Tibial nerve (tissue), 4 donors: ENCODE results near the gene KISS1. TPM values are rescaled to one million over a fixed set of nuclear protein-coding genes. Genes with fewer than 3 reads are reported as not detected.

Source experiments
- DNase-seq, 2 donors: peaks; one replicate each; pipeline ENCODE4 v3.0.0-alpha.2; 2019; ENCODE audit warnings: low spot score in 2 of 2
- H3K27ac ChIP-seq, 4 donors: fragments of 200-600 bp; sonication (generic) in 3 of 4; one replicate each; pipeline ENCODE4 v1.5.1; 2017 to 2019; ENCODE audit warnings: mild to moderate bottlenecking in 1 of 4
- H3K27me3 ChIP-seq, 2 donors: fragments of 200-600 bp; sonication (generic) in 1 of 2; one replicate each; pipeline versions ENCODE4 v1.5.1 to v1.6.0; 2017 to 2019
- H3K36me3 ChIP-seq, 3 donors: fragments of 200-600 bp; sonication (generic); one replicate each; pipeline ENCODE4 v1.5.1; 2018 to 2019
- H3K4me1 ChIP-seq, 4 donors: fragments of 200-600 bp; sonication (generic) in 3 of 4; one replicate each; pipeline ENCODE4 v1.5.1; 2017 to 2019
- H3K4me3 ChIP-seq, 4 donors: fragments of 200-600 bp; sonication (generic) in 3 of 4; one replicate each; pipeline ENCODE4 v1.5.1; 2017 to 2019; ENCODE audit warnings: mild to moderate bottlenecking in 1 of 4, moderate library complexity in 1 of 4
- H3K9me3 ChIP-seq, 4 donors: fragments of 200-600 bp; sonication (generic) in 3 of 4; one replicate each; pipeline ENCODE4 v1.5.1; 2017 to 2019
- CTCF ChIP-seq, 5 experiments: fragments of 200-600 bp in 3 of 5; fragments of 450-650 bp in 2 of 5; sonication (generic) in 3 of 5; IDR thresholded peaks; one replicate each; pipeline ENCODE4 v1.5.1; 2016 to 2019; ENCODE audit warnings: antibody characterized with exemption in 5 of 5, mild to moderate bottlenecking in 3 of 5, moderate library complexity in 2 of 5
- EP300 ChIP-seq, 2 donors: sonication (generic); formaldehyde crosslinking; IDR thresholded peaks; one replicate each; pipeline ENCODE4 v1.6.1; 2017; ENCODE audit warnings: antibody characterized with exemption in 2 of 2, mild to moderate bottlenecking in 1 of 2
- POLR2A ChIP-seq, 2 donors: fragments of 450-650 bp; IDR thresholded peaks; one replicate each; pipeline ENCODE4 v1.6.1; 2017; ENCODE audit warnings: antibody characterized with exemption in 2 of 2, mild to moderate bottlenecking in 2 of 2, moderate library complexity in 2 of 2
- WGBS, 2 donors: methylation state at CpG; one replicate each; pipeline ENCODE4 v1.1.5; 2018; 5-methylcytosine and 5-hydroxymethylcytosine counted together
- total RNA-seq, 4 donors: library from RNA; depleted of rRNA; stranded (reverse); fragments of >200 nt; gene quantifications; one replicate each; pipeline ENCODE4 v1.1.0, GENCODE V29; 2016

KISS1 gene
- total RNA-seq, 4 donors from 2014 or later, result not detected

- Histone ChIP-seq H3K36me3 (peaks cover 0 to 8% (median 0%) of the 10 kb centered on the region in 3 donors), H3K4me3 (no peak overlapping the region), H3K27me3 (no peaks in the 10 kb centered on the region), H3K9me3 (no peaks in the 10 kb centered on the region), H3K4me1 (no peaks in the 10 kb centered on the region), H3K27ac (no peak overlapping the region)
- TF ChIP-seq CTCF (IDR thresholded peaks at IDR 0.05) (no peak), POLR2A (IDR thresholded peaks at IDR 0.05) (no peak), EP300 (IDR thresholded peaks at IDR 0.05) (no peak)
- DNase-seq, result no peak
These were observed 36.2 kb upstream of the KISS1 start for GRCh38 chr1:204232526-204232925.

- 94 to 95% methylated on average over 14 of the region's 14 CpGs for WGBS, 2 donors
- no peak for DNase-seq
- TF ChIP-seq CTCF (IDR thresholded peaks at IDR 0.05) (no peak), EP300 (IDR thresholded peaks at IDR 0.05) (no peak), POLR2A (IDR thresholded peaks at IDR 0.05) (no peak)
- Histone ChIP-seq H3K27me3 (no peaks in the 10 kb centered on the region), H3K36me3 (peaks cover 0 to 8% (median 0%) of the 10 kb centered on the region in 3 donors), H3K4me1 (no peaks in the 10 kb centered on the region), H3K9me3 (no peaks in the 10 kb centered on the region), H3K27ac (no peak overlapping the region), H3K4me3 (no peak overlapping the region)
These were observed 33.9 kb upstream of the KISS1 start for GRCh38 chr1:204230211-204230610.

- Histone ChIP-seq H3K27ac (no peak overlapping the region), H3K4me3 (no peak overlapping the region), H3K27me3 (no peaks in the 10 kb centered on the region), H3K36me3 (peaks cover 0 to 8% (median 0%) of the 10 kb centered on the region in 3 donors), H3K9me3 (no peaks in the 10 kb centered on the region), H3K4me1 (no peaks in the 10 kb centered on the region)
- 94 to 96% methylated on average over 13 of the region's 13 CpGs for WGBS, 2 donors
- TF ChIP-seq CTCF (IDR thresholded peaks at IDR 0.05), result no peak
- no peak for TF ChIP-seq POLR2A (IDR thresholded peaks at IDR 0.05)
- no peak for TF ChIP-seq EP300 (IDR thresholded peaks at IDR 0.05)
- DNase-seq, result no peak
These were observed 32.6 kb upstream of the KISS1 start for GRCh38 chr1:204228896-204229295.

- Histone ChIP-seq H3K27ac (no peak overlapping the region), H3K27me3 (no peaks in the 10 kb centered on the region), H3K4me3 (no peak overlapping the region), H3K4me1 (no peaks in the 10 kb centered on the region), H3K9me3 (no peaks in the 10 kb centered on the region), H3K36me3 (peaks cover 0 to 8% (median 0%) of the 10 kb centered on the region in 3 donors)
- TF ChIP-seq EP300 (IDR thresholded peaks at IDR 0.05) (no peak), CTCF (IDR thresholded peaks at IDR 0.05) (no peak), POLR2A (IDR thresholded peaks at IDR 0.05) (no peak)
- WGBS, 2 donors, result 88% methylated on average over 20 of the region's 20 CpGs
- DNase-seq, result no peak
These were observed 31.9 kb upstream of the KISS1 start for GRCh38 chr1:204227996-204228785.

GRCh38 chr1:204227351-204227750 lies 31.1 kb upstream of the KISS1 start:
- 91 to 95% methylated on average over 2 of the region's 2 CpGs for WGBS, 2 donors
- H3K27ac ChIP-seq, result no peak overlapping the region
- no peak for DNase-seq
- H3K9me3 ChIP-seq, result no peaks in the 10 kb centered on the region
- no peaks in the 10 kb centered on the region for H3K27me3 ChIP-seq
- H3K4me3 ChIP-seq, result no peak overlapping the region
- no peaks in the 10 kb centered on the region for H3K4me1 ChIP-seq
- peaks cover 0 to 8% (median 0%) of the 10 kb centered on the region in 3 donors for H3K36me3 ChIP-seq
- no peak for TF ChIP-seq EP300 (IDR thresholded peaks at IDR 0.05)
- no peak for TF ChIP-seq CTCF (IDR thresholded peaks at IDR 0.05)
- TF ChIP-seq POLR2A (IDR thresholded peaks at IDR 0.05), result no peak
